B cell (primary cell): ENCODE measurements around the gene PLK3.

Source experiments
- CTCF ChIP-seq: fragments of 200-600 bp; IDR thresholded peaks from one replicate; pipeline ENCODE4 v1.8.0; 2022; ENCODE audit warnings: antibody characterized with exemption, mild to moderate bottlenecking
- EZH2 ChIP-seq: IDR thresholded peaks from 2 replicates; pipeline ENCODE4 v1.6.1; 2012; ENCODE audit warnings: borderline replicate concordance, low read depth, mild to moderate bottlenecking, moderate library complexity, low read length; ENCODE audit not compliant: insufficient read depth, poor library complexity, severe bottlenecking

- no peak for TF ChIP-seq EZH2
- no peak for TF ChIP-seq CTCF
These were observed 42.3 kb downstream of the PLK3 start for GRCh38 chr1:44842486-44842861.
